Hematopoietic multipotent progenitor cell (in vitro differentiated cells): ENCODE results near the gene ABHD8. TPM values are rescaled to one million over a fixed set of nuclear protein-coding genes. Genes with fewer than 3 reads are reported as not detected.
"Not testable (repeated sequence)": the region's sequence is repeated elsewhere in the genome, so short reads cannot be mapped to it uniquely, and the experiment has no call there.

Experiments
- DNase-seq, 3 donors: peaks; one replicate each; pipeline ENCODE4 v3.0.0-alpha.2; 2011 to 2015; ENCODE audit warnings: low read depth in 2 of 3, low spot score in 2 of 3
- total RNA-seq: library from RNA; depleted of rRNA; stranded (reverse); fragments of >200 nt; gene quantifications from one replicate; pipeline ENCODE4 v1.2.3, GENCODE V29; 2012

ABHD8 gene
- total RNA-seq, 1 donor = 19.4 TPM

DNA sequence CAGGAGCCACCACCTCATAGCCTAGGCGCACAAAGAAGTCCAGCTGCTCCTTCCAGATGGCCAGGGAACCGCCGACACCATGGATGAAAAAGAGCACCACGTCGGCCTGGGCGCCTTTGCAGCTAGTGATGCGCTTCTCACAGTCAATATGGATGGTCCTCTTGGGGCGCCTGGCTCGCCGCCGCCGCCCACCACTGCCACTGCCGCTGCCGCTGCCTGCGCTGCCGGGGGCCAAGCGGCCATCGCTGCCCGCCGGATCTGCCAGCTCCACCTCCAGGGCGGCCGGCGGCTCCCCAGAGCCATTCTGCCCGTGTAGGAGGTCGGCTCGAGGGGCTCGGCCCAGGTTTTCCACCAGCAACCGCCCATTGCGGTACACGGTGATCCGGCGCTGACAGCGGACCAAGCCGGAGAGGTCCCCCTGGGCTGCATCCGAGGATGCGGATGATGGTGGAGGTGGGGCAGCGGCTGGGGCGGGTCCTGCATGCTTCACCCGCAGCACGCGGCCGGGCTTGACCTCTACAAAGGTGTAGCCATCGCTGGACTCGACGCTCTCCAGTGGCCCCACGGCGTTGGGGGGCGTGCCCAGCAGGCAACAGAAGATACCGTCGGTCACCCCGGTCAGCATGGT is 2.1 kb downstream of the ABHD8 start:
- no peak for DNase-seq

DNA sequence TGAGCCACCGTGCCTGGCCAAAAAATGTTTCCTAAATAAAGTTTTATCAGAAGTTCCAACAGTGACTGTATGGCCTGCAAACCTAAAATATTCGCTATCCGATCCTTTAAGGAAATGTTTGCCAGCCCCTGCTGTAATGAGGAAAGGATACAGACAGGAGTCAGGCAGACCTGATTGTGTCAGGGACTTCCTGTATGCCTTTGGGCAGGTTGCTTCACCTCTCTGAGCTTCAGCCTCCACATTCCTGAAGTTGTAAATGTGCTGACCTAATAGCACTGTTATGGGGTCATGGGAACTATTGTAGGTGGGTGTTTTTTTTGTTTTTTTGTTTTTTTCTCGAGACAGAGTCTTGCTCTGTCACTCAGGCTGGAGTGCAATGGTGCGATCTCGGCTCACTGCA is 6.2 kb downstream of the ABHD8 start:
- DNase-seq = no peak

DNA sequence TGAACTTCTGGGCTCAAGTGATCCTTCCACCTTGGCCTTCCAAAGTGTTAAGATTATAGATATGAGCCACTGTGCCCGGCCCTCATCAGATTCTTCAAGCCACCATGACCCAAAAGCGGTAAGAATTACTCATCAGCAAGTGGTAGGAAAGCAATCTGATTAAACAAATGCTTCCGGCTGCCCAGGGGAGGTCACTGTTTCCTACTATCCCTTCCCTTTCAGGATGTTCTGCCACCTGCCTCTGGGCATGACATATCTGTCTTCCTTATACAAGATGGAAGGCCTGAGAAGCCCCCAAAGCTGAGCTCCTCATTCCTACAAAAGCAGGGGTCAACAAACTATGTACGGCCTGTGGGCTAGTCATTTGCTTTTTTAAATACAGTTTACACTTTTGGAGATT is 7.0 kb downstream of the ABHD8 start:
- peak in 1 of 3 donors; percentile 15 for DNase-seq

DNA sequence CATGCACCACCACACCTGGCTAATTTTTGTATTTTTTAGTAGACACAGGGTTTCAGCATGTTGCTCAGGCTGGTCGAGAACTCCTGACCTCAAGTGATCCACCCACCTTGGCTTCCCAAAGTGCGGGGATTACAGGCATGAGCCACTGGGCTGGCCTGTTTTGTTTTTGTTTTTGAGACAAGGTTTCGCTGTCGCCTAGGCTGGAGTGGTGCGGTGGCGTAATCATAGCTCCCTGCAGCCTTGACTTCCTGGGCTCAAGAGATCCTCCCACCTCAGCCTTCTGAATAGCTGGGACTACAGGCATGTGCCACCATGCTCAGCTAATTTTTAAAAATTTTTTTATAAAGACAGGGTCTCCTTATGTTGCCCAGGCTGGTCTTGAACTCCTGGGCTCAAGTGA is 7.7 kb downstream of the ABHD8 start:
- not testable (repeated sequence) for DNase-seq

DNA sequence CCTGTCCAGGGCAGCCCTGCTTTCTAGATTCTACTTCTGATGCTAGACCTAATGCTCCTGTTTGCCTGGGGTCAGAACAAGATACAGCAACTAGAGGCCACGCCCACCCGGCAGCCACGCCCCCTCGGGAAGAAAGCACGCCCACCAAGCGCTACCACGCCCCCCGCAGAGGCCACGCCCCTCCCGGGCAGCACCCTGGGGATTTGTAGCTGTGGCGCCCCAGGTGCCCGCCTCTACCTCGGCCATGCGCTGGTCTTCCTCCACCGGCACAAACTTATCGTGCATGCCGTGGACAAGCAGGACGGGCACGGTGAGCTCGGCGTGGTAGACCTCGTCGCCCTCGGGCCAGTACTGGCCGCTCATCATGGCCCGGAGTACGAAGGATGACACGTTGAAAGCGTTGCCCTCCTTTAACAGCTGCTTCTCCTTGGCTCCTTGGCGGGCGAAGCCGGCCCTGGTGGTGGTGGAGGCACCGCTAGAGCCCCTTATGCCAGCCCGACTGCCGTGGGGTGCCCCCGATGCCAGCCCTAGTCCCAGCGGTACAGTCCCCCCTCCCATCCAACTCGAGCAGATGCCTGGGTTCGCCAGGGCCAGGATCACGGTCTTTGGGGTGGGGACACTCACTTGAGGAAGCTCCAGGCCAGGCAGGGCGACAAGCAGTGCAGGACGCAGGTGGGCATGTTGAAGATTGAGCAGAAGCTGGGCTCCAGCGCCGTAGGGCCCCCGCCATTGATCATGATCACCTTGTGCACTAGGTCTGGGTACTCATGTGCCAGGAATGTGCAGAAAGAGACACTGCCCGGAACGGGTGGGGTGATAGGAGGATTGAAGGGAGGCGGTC is 9.0 kb downstream of the ABHD8 start:
- peak in 1 of 3 donors; percentile 28 for DNase-seq

DNA sequence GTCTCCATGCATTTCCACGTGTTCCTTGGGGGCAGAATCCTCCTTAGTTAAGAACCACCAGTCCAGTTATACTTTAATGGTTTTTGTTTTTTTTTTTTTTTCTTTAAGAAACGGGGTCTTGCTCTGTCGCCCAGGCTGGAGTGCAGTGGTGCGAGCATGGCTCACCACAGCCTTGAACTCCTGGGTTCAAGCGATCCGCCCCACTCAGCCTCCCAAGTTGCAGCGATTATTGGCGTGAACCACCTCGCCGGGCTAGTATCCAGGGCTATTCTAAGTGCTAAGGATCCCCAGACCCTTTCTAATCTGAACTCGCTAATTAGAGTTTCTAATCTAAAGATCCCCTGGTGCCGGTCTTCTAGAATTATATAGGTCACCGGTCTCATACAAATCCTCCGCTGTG is 9.6 kb downstream of the ABHD8 start:
- DNase-seq = no peak

DNA sequence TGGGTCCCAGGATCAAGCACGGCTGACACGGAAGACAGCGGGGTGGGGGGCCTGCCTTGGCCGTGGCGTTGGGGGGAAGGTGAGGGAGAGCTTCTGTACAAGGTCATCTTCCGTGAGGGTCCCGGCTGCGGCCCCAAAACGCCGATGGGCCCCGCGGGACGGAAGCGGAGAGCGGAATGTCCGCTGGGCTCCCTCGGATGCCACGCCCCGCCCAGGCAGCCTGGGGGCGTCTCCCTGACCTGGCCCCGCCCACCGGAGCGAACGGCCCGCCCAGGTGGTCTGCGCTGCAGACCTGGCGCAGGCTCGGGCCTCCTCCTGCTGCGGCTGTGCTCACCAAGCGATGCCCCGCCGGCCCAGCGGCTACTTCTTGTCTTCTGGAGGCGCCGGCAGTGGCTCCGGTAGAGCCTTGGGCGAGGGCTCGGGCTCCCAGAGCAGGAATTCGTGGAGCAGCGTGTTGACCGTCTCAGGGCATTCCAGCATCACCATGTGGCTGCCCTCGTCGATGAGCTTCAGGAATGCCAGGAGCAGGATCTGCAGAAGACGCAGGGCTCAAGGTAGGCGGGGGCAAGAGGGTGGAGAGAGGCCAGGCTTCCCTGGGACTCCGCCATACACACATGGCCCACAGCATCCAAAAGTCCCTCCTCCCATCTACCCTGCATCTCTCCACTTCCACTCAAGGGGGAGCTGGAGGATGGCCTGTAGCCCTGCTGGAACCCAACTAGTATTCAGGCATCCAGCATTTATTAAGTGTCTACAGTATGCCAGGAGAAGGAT is 10.7 kb downstream of the ABHD8 start:
- peak; percentile 52 to 88 (median 77) for DNase-seq

DNA sequence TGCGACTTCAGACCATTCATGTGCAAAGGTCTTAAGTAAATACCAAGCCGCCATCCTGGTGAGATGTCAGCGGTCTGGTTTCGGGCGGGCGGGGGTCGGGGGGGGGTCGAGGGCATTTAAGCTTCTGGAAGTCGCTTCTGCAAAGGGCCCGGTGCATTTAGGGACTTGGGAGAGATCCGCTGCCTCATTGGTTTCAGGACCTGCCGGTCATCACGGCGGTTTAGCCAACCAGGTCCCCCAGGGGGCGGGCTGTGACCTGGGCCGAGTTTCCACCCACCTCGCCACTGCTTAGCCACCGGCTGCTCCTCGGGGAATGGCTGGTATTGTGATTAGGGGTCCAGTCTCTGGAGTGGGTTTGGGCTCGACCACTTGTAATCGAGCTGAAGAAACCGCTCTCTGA is 13.7 kb downstream of the ABHD8 start:
- peak in 2 of 3 donors; percentile 83 to 90 for DNase-seq

DNA sequence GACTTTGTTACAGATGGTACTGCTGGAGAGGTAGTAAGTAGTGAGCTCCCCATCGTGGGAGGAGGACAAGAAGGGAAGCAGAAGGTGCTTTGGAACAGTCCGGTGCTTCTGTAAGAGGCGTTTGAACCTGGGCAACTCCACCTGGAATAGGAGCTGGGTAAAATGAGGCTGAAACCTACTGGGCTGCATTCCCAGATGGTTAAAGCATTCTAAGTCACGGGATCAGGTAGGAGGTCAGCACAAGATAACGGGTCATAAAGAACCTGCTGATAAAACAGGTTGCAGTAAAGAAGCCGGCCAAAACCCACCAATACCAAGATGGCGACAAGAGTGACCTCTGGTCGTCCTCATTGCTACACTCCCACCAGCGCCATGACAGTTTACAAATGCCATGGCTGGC is 16.5 kb downstream of the ABHD8 start:
- no peak for DNase-seq

DNA sequence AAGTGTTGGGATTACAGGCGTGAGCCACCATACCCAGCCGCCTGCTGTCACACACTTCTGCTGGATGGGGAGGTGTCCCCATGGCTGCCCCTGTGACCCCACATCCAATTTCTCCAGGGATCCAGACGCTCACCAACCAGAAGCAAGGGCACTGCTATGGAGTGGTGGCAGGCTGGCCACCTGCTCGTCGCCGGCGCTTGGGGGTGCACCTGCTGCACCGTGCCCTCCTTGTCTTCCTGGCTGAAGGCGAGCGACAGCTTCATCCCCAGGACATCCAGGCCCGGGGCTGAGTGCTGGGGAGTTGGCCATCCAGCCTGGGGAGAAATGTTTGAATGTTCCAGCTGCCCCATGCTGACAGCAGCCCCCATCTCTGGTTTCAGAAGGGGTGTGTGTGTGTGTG is 17.0 kb downstream of the ABHD8 start:
- no peak for DNase-seq

DNA sequence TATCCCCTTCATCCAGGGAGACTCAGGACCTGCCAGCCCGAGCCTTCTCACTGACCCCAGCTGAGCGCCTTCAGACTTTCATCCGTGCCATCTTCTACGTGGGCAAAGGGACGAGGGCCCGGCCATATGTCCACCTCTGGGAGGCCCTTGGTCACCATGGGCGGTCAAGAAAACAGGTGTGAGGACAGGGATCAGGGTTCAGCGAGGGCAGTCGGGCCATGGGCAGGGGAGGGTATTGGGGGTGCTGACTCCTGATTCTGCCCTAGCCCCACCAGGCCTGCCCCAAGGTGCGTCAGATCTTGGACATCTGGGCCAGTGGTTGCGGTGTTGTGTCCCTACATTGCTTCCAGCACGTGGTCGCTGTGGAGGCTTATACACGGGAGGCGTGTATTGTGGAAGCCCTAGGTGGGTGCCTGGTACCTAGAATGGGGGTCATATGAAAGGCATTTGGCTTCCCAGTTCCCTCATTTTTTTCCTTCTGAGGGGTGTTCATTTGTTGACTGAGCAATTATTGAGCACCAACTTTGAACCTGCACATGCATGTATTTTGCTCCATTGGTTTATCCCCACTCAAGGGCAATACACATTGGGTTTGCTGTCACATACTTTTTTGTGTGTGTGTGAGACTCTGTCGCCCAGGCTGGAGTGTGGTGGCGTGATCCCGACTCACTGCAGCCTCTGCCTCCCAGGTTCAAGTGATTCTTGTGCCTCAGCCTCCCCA is 17.6 kb downstream of the ABHD8 start:
- DNase-seq = no peak

DNA sequence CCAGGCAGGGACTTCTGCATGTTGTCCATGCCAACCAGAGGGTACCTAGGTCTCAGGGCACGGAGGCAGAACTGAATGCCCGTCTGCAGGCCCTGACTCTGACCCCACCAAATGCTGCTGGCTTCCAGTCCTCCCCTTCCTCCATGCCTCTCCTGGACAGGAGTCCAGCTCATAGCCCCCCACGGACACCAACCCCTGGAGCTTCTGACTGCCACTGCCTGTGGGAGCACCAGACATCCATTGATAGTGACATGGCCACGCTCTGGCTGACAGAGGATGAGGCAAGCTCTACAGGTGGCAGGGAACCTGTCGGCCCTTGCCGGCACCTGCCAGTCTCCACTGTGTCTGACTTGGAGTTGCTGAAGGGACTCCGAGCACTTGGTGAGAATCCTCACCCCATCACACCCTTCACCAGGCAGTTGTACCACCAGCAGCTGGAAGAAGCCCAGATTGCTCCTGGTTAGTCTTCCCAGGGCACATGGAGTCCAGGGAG is 19.7 kb downstream of the ABHD8 start:
- no peak for DNase-seq

DNA sequence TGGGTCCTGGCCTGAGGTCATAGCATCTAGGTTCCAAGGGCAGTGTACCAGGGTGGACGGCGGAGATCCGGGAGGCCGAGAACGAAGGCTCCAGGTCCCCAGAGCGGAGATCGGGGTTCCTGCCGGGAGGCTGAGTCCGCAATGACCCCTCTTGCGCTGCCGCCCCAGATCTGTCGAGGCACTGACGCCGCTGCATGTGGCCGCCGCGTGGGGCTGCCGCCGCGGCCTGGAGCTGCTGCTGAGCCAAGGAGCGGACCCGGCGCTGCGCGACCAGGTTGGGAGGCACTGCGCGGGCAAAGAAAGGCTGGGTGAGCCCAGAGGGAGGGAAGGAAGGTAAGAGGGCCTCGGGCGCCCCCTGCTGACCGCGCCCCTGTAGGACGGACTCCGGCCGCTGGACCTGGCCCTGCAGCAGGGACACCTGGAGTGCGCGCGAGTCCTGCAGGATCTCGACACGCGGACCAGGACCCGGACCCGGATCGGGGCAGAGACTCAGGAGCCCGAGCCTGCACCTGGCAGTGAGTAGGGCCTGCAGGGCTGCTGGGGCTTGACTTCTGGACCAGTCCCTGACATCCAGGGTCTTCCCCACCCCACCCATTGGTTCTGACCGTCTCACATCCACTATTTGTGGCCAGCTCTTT is 20.6 kb downstream of the ABHD8 start:
- DNase-seq = peak; percentile 69 to 81 (median 77)

DNA sequence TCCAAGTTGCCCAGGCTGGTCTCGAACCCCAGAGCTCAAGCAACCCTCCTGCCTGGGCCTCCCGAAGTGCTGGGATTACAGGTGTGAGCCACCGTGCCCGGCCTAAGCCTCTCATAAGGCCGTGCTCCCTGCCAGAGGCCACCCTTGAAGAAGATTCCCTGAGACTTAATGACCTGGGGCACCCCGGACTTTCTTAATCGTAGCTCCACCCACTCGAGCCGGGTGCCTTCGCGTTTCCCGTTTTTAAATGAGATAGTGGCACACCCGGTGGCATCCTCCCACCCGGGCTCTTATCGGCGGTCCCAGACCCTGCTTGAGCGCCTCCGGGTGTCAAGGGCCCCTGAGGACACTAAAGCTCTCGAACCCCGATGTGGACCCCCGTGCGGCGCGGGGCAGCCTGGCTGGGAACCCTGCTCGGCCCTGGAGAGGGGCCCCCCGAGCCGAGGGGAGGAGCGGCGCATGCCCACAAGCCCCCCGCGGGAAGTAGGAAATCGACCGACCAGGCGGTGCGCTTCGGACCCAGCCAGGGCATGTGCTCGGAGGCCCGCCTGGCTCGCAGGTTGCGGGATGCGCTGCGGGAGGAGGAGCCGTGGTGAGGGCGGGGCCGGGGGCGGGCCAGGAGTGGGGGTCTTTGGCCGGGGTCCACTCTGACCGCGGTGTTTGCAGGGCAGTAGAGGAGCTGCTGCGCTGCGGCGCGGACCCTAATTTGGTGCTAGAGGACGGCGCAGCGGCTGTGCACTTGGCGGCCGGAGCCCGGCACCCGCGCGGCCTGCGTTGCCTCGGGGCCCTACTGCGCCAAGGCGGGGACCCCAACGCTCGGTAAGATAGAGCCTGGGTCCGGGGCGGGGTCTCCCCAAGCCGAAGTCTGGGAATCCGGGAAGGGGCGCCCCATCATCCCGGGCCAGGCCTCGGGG is 21.6 kb downstream of the ABHD8 start, which contains the start of gene ANKLE1:
Gene ANKLE1 (plus strand): TSS at position 511 of the 914 bp plus-strand sequence. CDS start 20 bp downstream, at position 531.
- peak in 2 of 3 donors; percentile 59 to 61 for DNase-seq

DNA sequence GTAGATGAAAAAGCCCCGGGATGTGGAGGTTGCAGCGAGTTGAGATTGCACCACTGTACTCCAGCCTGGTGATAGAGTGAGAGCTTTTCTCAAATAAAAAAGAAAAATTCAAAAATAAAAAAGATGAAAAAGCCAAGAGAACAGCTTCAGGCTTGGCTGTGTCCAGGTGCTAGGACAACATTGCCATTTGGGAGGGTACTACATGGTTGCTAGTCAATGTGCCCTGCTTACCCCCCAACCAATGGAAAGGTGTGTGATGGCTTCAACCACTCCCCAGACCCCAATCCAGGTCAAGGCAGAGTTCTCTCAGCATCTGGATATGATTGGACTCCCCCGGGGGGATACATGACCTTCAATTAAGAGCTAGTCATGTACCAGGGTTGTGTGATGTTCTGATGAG is 23.8 kb downstream of the ABHD8 start:
- DNase-seq = no peak

DNA sequence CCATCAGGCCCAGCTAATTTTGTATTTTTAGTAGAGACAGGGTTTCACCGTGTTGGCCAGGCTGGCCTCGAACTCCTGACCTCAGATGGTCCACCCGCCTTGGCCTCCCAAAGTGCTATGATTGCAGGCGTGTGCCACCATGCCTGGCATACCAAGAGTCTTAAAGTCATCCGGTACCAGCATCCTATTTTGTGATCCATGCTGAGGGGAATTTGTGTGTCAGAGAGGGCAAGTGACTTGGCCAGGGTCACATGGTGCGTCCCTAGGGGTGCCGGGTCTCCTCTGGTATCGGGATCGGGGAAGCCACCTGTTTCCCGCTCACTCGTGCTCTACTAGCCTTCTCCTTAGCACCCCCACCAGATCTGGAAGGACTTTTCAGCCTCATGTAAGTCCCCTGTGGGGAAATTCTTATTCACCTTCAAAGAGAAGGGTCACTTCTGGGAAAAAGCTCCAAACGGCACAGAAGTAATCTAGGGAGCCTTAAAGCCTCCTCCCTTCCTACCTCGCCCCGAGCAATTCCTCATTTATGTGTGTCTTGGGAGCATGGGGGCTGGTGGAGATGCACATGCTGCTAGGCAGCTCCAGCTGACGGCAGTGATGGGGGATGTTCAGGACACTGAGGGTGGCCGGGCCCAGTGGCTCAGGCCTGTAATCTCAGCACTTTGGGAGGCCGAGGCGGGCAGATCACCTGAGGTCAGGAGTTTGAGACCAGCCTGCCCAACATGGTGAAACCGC is 27.6 kb downstream of the ABHD8 start:
- DNase-seq = no peak

DNA sequence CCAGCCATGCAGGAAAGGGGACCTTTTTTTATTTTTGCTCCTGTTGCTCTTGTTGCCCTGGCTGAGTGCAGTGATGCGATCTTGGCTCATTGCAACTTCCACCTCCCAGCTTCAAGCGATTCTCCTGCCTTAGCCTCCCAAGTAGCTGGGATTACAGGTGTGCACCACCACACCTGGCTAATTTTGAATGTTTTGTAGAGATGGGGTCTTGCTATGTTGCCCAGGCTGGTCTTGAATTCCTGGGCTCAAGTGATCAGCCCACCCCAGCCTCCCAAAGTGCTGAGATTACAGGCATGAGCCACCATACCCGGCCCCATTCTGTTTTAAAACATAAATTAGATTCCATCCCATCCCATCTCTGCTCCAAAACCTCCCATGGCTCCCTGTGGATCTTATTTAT is 28.3 kb downstream of the ABHD8 start:
- not testable (repeated sequence) for DNase-seq

DNA sequence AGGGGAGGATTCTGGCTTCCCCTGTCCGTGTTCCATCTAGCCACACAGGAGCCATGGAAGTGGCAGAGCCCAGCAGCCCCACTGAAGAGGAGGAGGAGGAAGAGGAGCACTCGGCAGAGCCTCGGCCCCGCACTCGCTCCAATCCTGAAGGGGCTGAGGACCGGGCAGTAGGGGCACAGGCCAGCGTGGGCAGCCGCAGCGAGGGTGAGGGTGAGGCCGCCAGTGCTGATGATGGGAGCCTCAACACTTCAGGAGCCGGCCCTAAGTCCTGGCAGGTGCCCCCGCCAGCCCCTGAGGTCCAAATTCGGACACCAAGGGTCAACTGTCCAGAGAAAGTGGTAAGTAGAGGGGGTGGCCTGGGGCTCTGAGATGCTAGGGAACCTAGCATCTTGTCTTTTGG is 34.5 kb downstream of the ABHD8 start:
- DNase-seq = no peak
